ENCODE data around the gene NPIPB6. TPM values are rescaled to one million over a fixed set of nuclear protein-coding genes. Genes with fewer than 3 reads are reported as not detected.

NPIPB6 gene
- total and polyA plus RNA-seq, 2 experiments from 2014 or later, result 1.5 to 1.8 TPM

GRCh38 chr16:28317040-28317880, 46.0 kb downstream of the NPIPB6 start:
- peak; percentile 86 for DNase-seq (ENCODE audit: low spot score)
- Histone ChIP-seq H3K9me2 (ENCODE audit: insufficient read depth) (no peaks in the 10 kb centered on the region), H3K4me1 (ENCODE audit: insufficient read depth) (no peaks in the 10 kb centered on the region; the same call in 1 of the 2 replicates), H4K20me1 (replicated peaks; ENCODE audit: insufficient read depth) (peaks cover 6% of the 10 kb centered on the region; the same call in 1 of the 2 replicates), H3K36me3 (ENCODE audit: insufficient read depth) (no peaks in the 10 kb centered on the region; the same call in 1 of the 2 replicates), H3K27me3 (ENCODE audit: insufficient read depth) (no peaks in the 10 kb centered on the region), H3F3A (replicated peaks; ENCODE audit: low read depth) (no peaks in the 10 kb centered on the region), H3K79me2 (replicated peaks; ENCODE audit: insufficient read depth) (no peaks in the 10 kb centered on the region), H3K4me3 (no peak overlapping the region), H3K4me2 (no peak overlapping the region), H3K27ac (ENCODE audit: low read depth) (no peak overlapping the region), H2AFZ (no peak overlapping the region)
- TF ChIP-seq CTCF (conservative IDR thresholded peaks at IDR 0.05; ENCODE audit: low read depth in 2 of 2) (peak; percentile 86 to 90), ETS1 (IDR thresholded peaks at IDR 0.05) (no peak)
- Mint-ChIP-seq H3K4me3 (no peak overlapping the region), H3K27ac (peak overlapping the region; percentile 92), H3K4me1 (no peaks in the 10 kb centered on the region), H3K9me3 (no peaks in the 10 kb centered on the region), H3K27me3 (ENCODE audit: insufficient read depth, low read depth, poor library complexity) (peaks cover 15% of the 10 kb centered on the region), H3K36me3 (ENCODE audit: low read depth) (peaks cover 27% of the 10 kb centered on the region)
- peak; percentile 75 for ATAC-seq

GRCh38 chr16:28316054-28316453, 47.3 kb downstream of the NPIPB6 start:
- Mint-ChIP-seq H3K27me3 (ENCODE audit: insufficient read depth, low read depth, poor library complexity) (peaks cover 14% of the 10 kb centered on the region), H3K9me3 (no peaks in the 10 kb centered on the region; the same call in 2 of the 3 replicates), H3K27ac (no peak overlapping the region), H3K4me1 (no peaks in the 10 kb centered on the region), H3K4me3 (no peak overlapping the region), H3K36me3 (ENCODE audit: low read depth) (peaks cover 29% of the 10 kb centered on the region)
- Histone ChIP-seq H3K4me3 (no peak overlapping the region), H3K4me2 (no peak overlapping the region), H4K20me1 (replicated peaks; ENCODE audit: insufficient read depth) (peaks cover 6% of the 10 kb centered on the region; the same call in 1 of the 2 replicates), H3K4me1 (ENCODE audit: insufficient read depth) (no peaks in the 10 kb centered on the region), H3K36me3 (ENCODE audit: insufficient read depth) (no peaks in the 10 kb centered on the region; the same call in 1 of the 2 replicates), H2AFZ (no peak overlapping the region), H3F3A (replicated peaks; ENCODE audit: low read depth) (no peaks in the 10 kb centered on the region), H3K79me2 (replicated peaks; ENCODE audit: insufficient read depth) (peaks cover 6% of the 10 kb centered on the region), H3K27me3 (ENCODE audit: insufficient read depth) (no peaks in the 10 kb centered on the region), H3K27ac (ENCODE audit: low read depth) (no peak overlapping the region), H3K9me2 (ENCODE audit: insufficient read depth) (no peaks in the 10 kb centered on the region)
- DNase-seq (ENCODE audit: low spot score) (no peak), ATAC-seq (no peak)
- TF ChIP-seq ZNF114 (CRISPR knock-in tag; IDR thresholded peaks at IDR 0.05) (no peak), REST (IDR thresholded peaks at IDR 0.05; ENCODE audit: unreplicated experiment) (no peak), STAT1 (IDR thresholded peaks at IDR 0.05; ENCODE audit: unreplicated experiment) (no peak), ZNF331 (CRISPR knock-in tag; IDR thresholded peaks at IDR 0.05; ENCODE audit: low read depth) (no peak), POLR2AphosphoS5 (IDR thresholded peaks at IDR 0.05; ENCODE audit: low read depth) (no peak)
